Fibroblast of lung (primary cell): ENCODE measurements around the gene USP46. TPM values are rescaled to one million over a fixed set of nuclear protein-coding genes. Genes with fewer than 3 reads are reported as not detected.

Source experiments
- DNase-seq, 2 donors: peaks; one replicate each; pipeline versions ENCODE4 v3.0.0 to v3.0.0-alpha.2; 2010; ENCODE audit warnings: low read depth in 2 of 2
- H2AFZ ChIP-seq: 2 replicates; pipeline ENCODE4 v1.5.1; 2012; ENCODE audit warnings: low read length, control low read depth, inconsistent platforms
- H3K27ac ChIP-seq: 2 replicates; pipeline ENCODE4 v1.5.1; 2011; ENCODE audit warnings: low read length, control low read depth; ENCODE audit not compliant: insufficient read depth
- H3K27me3 ChIP-seq: 2 replicates; pipeline ENCODE4 v1.5.1; 2011; ENCODE audit warnings: mild to moderate bottlenecking, low read length; ENCODE audit not compliant: control insufficient read depth, insufficient read depth
- H3K36me3 ChIP-seq: 2 replicates; pipeline ENCODE4 v1.5.1; 2011; ENCODE audit warnings: low read length; ENCODE audit not compliant: control insufficient read depth, insufficient read depth
- H3K4me1 ChIP-seq: 2 replicates; pipeline ENCODE4 v1.5.1; 2011; ENCODE audit warnings: low read length; ENCODE audit not compliant: control insufficient read depth, insufficient read depth; ENCODE audit errors: extremely low read depth
- H3K4me2 ChIP-seq: 2 replicates; pipeline ENCODE4 v1.5.1; 2011; ENCODE audit warnings: low read length, control low read depth; ENCODE audit not compliant: insufficient read depth; ENCODE audit errors: extremely low read depth
- H3K4me3 ChIP-seq, 4 experiments: fragments of 200-600 bp in 1 of 4; sonication (generic) in 1 of 4; replicated peaks in 1 of 4; 2 replicates each; pipeline ENCODE4 v1.5.1; 2011 to 2016; ENCODE audit warnings: low read length in 4 of 4, low read depth in 3 of 4, mild to moderate bottlenecking in 3 of 4, control low read depth in 2 of 4, inconsistent platforms in 1 of 4, mixed read lengths in 1 of 4; ENCODE audit not compliant: insufficient read depth in 1 of 4; ENCODE audit errors: control extremely low read depth in 1 of 4
- H3K79me2 ChIP-seq: 2 replicates; pipeline ENCODE4 v1.5.1; 2012; ENCODE audit warnings: mild to moderate bottlenecking, low read length, inconsistent platforms; ENCODE audit not compliant: control insufficient read depth, insufficient read depth
- H3K9ac ChIP-seq: 2 replicates; pipeline ENCODE4 v1.5.1; 2011; ENCODE audit warnings: mild to moderate bottlenecking, low read length, control low read depth; ENCODE audit not compliant: insufficient read depth
- H3K9me3 ChIP-seq: 2 replicates; pipeline ENCODE4 v1.5.1; 2012; ENCODE audit warnings: low read depth, low read length; ENCODE audit not compliant: control insufficient read depth, insufficient read depth
- H4K20me1 ChIP-seq: 2 replicates; pipeline ENCODE4 v1.5.1; 2011; ENCODE audit warnings: low read length; ENCODE audit not compliant: control insufficient read depth, insufficient read depth; ENCODE audit errors: extremely low read depth
- EZH2 ChIP-seq: IDR thresholded peaks from 2 replicates; pipeline ENCODE4 v1.5.1; 2012; ENCODE audit warnings: low read length, control low read depth, mild to moderate bottlenecking; ENCODE audit errors: missing control alignments
- polyA plus RNA-seq, 2 donors: library from polyadenylated mRNA; depleted of rRNA in 1 of 2; stranded (reverse) in 1 of 2; unstranded in 1 of 2; fragments of >200 nt; gene quantifications; 2 replicates each; pipeline ENCODE4 v1.2.1, GENCODE V29; 2011 to 2012; ENCODE audit warnings: missing spikeins in 1 of 2
- total RNA-seq: library from RNA; depleted of rRNA; stranded (reverse); fragments of >200 nt; gene quantifications from 2 replicates; pipeline ENCODE4 v1.2.1, GENCODE V29; 2014
- TF ChIP-seq, protein P1 (sequence below), 2 donors: IDR thresholded peaks in 1 of 2; conservative IDR thresholded peaks in 1 of 2; 1 replicate in 1 of 2; 2 replicates in 1 of 2; pipeline ENCODE4 v1.5.1; 2011 to 2012; ENCODE audit warnings: low read length in 2 of 2, control low read depth in 1 of 2, inconsistent platforms in 1 of 2, low read depth in 1 of 2, mild to moderate bottlenecking in 1 of 2

The USP46 gene
- total and polyA plus RNA-seq, 2 donors (not counting 1 experiment from before 2014, with no cell fraction given): 14.4 to 21.8 TPM

DNA sequence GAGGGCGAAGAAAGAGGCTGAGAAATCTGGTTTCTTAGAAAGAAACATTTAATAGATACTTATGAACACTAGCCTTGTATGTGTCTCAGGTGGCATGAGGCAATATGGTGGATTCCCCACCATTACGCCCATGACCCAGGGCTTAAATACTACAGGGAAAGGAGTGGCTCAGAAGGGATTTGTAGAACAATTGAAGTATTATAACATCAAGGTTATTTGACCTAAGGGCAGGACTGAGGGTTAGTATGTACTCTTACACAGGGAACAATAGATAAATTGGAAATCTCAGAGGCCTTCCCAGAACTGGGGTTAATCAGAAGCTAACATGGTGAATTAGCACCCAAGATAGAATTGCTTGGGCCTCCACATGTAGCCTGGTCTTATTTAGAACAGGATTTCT, 11.0 kb upstream of the USP46 start:
- H3K4me2 ChIP-seq: no peak overlapping the region
- H3K9me3 ChIP-seq: no peaks in the 10 kb centered on the region
- H3K79me2 ChIP-seq: no peaks in the 10 kb centered on the region
- TF ChIP-seq, protein P1, sequence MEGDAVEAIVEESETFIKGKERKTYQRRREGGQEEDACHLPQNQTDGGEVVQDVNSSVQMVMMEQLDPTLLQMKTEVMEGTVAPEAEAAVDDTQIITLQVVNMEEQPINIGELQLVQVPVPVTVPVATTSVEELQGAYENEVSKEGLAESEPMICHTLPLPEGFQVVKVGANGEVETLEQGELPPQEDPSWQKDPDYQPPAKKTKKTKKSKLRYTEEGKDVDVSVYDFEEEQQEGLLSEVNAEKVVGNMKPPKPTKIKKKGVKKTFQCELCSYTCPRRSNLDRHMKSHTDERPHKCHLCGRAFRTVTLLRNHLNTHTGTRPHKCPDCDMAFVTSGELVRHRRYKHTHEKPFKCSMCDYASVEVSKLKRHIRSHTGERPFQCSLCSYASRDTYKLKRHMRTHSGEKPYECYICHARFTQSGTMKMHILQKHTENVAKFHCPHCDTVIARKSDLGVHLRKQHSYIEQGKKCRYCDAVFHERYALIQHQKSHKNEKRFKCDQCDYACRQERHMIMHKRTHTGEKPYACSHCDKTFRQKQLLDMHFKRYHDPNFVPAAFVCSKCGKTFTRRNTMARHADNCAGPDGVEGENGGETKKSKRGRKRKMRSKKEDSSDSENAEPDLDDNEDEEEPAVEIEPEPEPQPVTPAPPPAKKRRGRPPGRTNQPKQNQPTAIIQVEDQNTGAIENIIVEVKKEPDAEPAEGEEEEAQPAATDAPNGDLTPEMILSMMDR (conservative IDR thresholded peaks at IDR 0.05 in 1 of 2, IDR thresholded peaks at IDR 0.05 in 1 of 2; ENCODE audit: low read depth in 1 of 2, low read length in 2 of 2): no peak
- TF ChIP-seq EZH2: no peak
- no peaks in the 10 kb centered on the region for H3K27me3 ChIP-seq
- no peak overlapping the region for H3K9ac ChIP-seq
- H3K27ac ChIP-seq: no peak overlapping the region
- H3K4me1 ChIP-seq: no peaks in the 10 kb centered on the region
- no peaks in the 10 kb centered on the region for H3K36me3 ChIP-seq
- no peak overlapping the region for H3K4me3 ChIP-seq
- H2AFZ ChIP-seq: no peak overlapping the region
- DNase-seq: no peak
- no peaks in the 10 kb centered on the region for H4K20me1 ChIP-seq

DNA sequence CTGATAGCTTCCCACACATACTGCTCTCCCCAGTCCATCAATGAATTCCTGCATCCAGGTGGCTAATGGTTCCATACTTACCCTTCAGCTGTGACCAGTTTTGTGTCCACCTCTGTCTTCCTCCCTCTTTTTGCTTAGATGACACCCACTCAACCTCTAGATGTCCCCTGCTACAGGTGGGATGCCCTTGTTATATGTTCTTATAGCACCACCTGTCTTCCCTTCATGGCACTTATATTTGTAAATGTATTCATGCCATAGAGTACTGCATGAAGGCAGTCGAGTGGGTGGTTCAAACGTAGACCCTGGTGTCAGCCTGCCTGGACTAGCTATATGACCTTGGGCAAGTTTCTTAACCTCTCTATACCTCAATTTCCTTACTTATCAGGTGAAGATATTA, 6.5 kb upstream of the USP46 start:
- Histone ChIP-seq H2AFZ (no peak overlapping the region), H3K4me1 (no peaks in the 10 kb centered on the region), H4K20me1 (no peaks in the 10 kb centered on the region), H3K79me2 (no peaks in the 10 kb centered on the region), H3K27me3 (no peaks in the 10 kb centered on the region), H3K36me3 (no peaks in the 10 kb centered on the region), H3K4me3 (no peak overlapping the region), H3K9ac (no peak overlapping the region), H3K4me2 (no peak overlapping the region), H3K9me3 (no peaks in the 10 kb centered on the region), H3K27ac (no peak overlapping the region)
- peak in 1 of 2 donors; percentile 3 for DNase-seq
- TF ChIP-seq, protein P1 (conservative IDR thresholded peaks at IDR 0.05 in 1 of 2, IDR thresholded peaks at IDR 0.05 in 1 of 2; ENCODE audit: low read depth in 1 of 2, low read length in 2 of 2): peak; percentile 15 to 19
- TF ChIP-seq EZH2: no peak

DNA sequence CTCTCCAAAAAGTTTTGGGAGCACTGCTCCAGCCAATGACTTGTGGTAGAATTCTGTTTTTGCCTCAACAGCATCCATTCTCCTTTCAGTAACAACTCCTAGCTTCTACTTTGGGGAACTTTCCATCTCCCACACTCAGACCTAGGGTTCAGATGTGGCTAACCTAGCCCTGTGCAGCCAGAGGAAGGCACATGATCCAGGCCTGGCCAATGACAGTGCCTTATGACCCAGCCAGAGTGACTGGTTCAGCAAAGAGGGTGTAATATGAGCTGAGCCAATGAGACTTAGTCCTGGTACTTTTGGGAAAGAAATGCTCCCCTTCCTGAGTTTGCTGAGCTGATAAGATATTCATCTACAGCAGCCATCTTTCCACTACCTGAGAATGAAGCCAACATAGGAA, 5.4 kb upstream of the USP46 start:
- Histone ChIP-seq H3K79me2 (no peaks in the 10 kb centered on the region), H3K36me3 (no peaks in the 10 kb centered on the region), H4K20me1 (no peaks in the 10 kb centered on the region), H3K4me2 (no peak overlapping the region), H3K4me3 (no peak overlapping the region), H3K27me3 (no peaks in the 10 kb centered on the region), H3K4me1 (no peaks in the 10 kb centered on the region), H3K9me3 (no peaks in the 10 kb centered on the region), H3K27ac (no peak overlapping the region), H2AFZ (no peak overlapping the region), H3K9ac (no peak overlapping the region)
- TF ChIP-seq, protein P1 (conservative IDR thresholded peaks at IDR 0.05 in 1 of 2, IDR thresholded peaks at IDR 0.05 in 1 of 2; ENCODE audit: low read depth in 1 of 2, low read length in 2 of 2): no peak
- TF ChIP-seq EZH2: no peak
- no peak for DNase-seq
